NCI-H345 (cell line): ENCODE results near the gene S100PBP.

Source experiments
- DNase-seq: peaks from one replicate; lab custom pipeline; 2025; lab: John Stamatoyannopoulos, UW

The S100PBP gene

DNA sequence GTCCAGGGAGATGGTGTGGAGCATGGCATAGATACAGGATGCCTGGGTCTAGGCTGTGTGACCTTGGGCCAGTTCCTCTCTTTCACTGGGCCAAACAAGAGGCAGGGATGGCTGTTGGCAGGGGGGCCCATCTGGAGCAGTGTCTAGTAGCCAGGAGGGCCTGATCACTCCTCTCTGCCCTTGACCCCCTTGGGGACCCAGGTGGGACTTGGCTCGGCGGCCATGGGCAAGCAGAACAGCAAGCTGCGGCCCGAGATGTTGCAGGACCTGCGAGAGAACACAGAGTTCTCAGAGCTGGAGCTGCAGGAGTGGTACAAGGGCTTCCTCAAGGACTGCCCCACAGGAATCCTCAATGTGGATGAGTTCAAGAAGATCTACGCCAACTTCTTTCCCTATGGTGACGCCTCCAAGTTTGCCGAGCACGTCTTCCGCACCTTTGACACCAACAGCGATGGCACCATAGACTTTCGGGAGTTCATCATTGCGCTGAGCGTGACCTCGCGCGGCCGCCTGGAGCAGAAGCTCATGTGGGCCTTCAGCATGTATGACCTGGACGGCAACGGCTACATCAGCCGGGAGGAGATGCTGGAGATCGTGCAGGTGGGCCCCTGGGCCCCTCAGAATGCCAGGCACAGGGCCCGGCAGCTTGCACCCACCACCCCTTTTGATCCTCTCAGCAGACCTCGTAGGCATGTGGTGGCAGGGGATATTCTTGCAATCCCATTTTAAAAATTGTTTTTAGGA lies 71.4 kb downstream of the S100PBP start:
- DNase-seq: no peak

- DNase-seq: no peak
Observed at GRCh38 chr1:32889731-32890278, 72.4 kb downstream of the S100PBP start.

- no peak for DNase-seq
Observed at GRCh38 chr1:32890516-32891240, 73.2 kb downstream of the S100PBP start.

DNA sequence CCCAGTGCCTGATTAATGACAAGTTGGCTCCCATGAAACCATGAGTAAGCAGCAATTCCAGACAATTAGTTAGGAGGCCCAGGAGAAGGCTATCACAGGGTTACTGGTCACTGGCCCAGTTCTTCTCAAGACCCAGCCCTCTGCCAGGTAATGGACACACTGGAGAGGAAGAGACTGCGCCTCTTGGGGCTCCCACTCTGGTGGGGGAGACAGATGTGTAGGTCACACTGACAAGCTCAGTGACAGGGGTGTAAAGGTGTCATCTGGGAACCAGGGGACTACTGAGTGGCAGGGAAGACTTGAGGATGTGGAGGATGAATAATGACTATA lies 73.8 kb downstream of the S100PBP start:
- no peak for DNase-seq

GRCh38 chr1:32891630-32892029 lies 74.2 kb downstream of the S100PBP start:
- no peak for DNase-seq

DNA sequence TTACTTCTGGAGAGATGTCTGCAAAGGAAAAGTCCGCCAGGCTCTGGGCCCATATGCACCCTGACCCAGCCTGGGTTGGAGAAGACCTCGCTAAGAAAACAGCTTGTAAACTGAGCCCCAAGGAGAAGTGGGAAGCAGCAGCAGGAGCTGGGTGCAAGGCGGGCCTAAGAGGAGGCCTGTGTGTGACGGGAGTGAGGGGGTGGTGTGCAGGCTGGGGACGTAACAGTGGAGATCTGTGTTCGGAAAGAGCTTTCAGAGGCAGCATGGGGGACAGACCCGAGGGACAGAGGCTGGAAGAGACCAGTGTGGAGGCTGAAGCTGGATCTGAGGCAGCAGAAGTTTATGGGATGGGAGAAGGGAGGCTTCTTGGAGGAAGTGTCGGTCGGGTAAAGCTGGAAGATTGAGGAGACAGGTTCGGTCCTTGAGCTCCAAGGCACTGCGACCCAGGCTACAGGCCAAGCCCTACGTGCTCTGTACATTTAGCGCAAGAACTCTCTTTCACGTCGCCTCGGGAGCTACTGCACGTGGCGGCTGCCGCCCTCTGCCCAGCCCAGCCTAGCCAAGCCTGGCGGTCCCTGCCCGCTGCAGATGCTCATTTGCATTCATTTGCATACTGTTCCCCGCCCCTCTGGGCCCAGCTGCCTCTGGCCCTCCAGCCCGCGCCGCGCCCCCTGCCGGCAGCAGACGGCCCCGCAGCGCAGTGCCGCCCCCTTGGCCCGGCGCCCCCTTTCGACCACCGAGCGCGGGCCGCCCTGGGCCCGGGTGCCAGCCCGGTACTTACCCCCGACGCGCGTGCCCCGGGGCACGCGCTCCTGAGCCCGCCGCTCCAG lies 75.1 kb downstream of the S100PBP start:
- DNase-seq: peak; percentile 61

DNA sequence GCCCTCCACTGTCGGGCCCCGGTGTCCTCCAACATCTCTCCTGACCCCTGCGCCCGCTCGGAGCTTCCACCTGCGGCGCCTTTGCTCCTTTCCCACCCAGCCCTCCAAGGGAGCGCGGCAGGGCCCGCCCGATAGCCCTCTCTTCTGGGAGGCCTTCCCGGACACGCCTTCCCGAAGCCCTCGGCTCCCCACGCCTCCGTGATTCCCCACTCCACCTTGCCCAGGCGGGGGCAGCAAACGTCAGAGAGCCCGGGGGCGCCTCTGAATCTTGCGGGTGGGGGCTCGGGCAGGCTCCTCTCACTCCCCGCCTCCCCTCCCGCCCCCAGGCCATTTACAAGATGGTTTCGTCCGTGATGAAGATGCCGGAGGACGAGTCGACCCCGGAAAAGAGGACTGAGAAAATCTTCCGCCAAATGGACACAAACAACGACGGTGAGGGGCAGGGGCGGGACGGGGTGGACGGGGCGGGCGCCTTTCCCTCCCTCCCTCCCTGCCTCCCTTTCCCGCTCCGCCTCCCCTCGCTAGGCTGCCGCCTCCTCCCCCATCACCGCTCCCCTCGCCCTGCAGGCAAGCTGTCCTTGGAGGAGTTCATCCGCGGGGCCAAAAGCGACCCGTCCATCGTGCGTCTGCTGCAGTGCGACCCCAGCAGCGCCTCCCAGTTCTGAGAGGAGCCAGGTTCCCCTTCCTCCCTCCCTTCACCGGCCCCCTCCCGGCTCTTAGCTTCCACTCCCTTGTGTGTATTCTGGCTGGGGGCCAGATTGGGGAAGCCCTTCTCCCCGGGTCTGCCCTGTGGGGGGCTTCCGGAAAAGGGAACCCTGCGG lies 76.0 kb downstream of the S100PBP start:
- DNase-seq: peak; percentile 70

DNA sequence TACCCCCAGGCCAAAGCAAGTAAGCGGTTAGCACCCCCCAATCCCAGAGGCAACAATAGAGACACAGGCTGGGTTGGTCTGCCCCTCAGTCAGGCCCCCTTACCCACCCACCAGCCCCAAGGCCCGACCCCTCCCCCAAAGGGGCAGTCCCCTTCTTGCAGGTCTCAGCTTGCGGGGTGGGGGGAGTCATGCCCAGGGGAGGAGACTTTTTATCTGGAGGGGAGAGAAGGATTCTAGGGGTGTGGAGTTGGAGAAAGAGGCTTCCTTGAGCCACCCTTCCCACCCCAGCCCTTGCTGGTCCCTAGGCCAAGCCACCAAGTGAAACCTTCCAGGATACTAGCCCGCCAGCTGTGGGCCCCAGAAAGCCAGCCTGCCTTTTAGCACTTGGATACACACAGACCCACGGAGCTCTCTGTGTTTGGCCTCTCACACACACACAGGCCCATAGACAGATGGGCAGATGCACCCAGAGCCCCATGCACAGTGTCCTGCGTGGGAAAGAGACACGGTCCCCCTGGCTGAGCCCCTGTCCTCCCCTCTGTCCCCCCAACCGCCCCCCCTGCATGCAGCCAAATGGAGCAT lies 76.7 kb downstream of the S100PBP start:
- DNase-seq: peak; percentile 33

GRCh38 chr1:32894681-32895080 lies 77.2 kb downstream of the S100PBP start:
- DNase-seq: no peak

DNA sequence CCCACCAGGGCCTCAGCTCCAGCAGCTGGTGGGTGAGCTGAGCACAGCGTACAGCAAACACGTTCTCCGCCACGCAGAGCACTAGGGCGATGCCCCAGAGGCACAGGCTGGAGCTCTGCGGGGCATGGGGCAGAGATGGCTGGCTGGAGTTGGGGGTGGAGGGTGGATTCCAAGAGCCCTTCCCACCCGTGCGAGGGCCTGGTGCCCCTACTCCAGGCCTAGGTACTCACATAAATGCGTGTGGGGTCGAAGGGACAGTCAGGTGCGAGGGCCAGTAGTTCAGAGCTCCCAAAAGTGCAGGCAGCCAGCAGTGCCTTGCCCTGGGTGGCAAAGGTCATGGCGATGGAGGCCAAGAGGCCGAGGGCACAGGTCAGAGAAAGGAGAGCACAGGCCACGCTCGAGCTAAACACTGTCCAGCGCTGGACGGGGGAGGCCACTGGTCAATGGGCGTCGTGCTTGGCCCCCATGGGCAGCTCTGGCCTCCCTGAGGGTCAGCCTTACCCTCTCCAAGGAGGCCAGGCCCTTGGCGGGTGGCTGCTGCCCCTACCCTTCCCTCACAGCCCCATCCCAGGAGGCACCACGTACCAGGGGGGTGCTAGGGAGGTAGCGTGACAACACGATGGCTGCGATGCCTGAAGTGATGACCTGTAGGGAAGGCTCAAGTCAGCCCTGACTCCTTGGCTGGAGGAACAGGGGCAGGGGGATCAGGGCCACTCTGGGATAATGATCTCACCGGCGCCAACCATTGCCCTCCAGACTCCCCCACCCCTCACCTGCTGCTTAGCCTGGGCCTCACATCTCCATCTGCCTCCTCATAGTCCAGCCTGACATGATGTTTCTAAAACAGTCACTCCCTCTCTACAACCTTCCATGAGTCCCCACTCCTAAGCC lies 78.1 kb downstream of the S100PBP start:
- no peak for DNase-seq

DNA sequence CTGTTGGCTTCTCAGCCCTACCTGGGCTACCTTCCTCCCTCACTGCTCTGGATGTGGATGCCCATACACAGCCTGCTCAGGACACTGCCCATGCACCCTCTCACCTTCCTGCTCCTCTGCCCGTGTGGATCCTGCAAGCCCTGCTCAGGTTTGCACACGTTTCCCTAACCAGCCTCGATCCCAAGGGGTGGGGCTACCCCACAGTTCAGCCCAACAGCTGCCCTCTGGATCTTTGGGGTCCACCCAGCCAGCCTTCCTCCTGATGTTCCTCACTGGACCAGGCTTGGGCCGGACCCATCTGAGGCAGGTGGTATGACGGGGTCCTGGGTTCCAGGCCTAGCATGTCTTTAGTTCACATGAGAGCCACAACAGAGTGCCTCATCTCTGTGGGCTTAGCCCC lies 79.0 kb downstream of the S100PBP start:
- no peak for DNase-seq

- no peak for DNase-seq
Observed at GRCh38 chr1:32897082-32898049, 79.9 kb downstream of the S100PBP start.

DNA sequence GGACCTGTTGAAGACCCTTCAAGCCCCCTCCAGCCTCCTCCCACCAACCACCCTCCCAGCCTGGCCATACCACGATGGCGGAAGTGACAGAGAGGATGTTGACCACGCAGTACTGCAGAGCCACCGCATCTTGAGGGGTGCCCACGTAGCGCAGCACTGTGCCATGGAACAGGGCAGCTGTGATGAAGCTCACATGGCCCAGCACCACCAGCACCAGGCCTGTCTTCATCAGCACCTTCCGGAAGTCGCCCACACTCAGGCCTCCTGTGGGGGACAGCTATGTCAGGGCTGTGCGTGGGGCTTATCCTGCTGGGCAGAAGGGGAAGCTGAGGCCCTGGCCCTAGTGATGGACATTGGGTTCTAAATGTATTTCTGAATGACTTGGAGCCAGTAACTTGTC lies 80.6 kb downstream of the S100PBP start:
- DNase-seq: no peak

GRCh38 chr1:32898958-32899357 lies 81.5 kb downstream of the S100PBP start:
- DNase-seq: no peak

- DNase-seq: no peak
Observed at GRCh38 chr1:32899586-32900296, 82.3 kb downstream of the S100PBP start.

DNA sequence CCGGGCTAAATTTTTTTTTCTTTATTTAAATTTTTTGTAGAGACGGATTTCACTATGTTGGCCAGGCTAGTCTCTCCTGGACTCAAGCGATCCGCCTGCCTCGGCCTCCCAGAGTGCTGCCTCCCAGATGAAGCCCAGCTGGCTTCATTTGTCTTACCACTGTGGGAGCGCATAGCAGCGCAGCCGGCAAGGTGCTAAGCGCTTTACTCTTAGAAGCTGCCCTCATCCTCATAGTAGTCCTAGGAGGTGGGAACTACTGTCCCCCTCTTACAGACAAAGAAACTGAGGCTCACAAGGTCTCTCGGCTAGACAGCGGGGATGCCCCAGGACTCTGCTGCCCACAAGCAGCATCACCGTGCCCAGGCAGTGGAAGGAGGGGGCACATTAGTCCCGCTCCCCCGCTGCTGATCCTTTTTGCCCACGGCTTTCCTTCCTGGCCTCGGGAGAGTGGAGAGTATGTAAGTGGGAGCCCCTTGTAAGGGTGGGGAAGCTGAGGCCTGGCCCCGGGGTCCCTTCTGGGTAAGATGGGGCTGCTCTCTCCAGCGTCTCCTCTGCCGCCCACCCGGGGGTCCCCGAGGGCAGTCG lies 83.0 kb downstream of the S100PBP start:
- no peak for DNase-seq

- DNase-seq: peak; percentile 42
Observed at GRCh38 chr1:32900956-32901822, 83.7 kb downstream of the S100PBP start, which contains the start of gene TMEM54. Gene TMEM54 (minus strand): TSS chr1:32901389. CDS start chr1:32901238, 151 bp downstream.
